Keratinocyte (primary cell): ENCODE data around the gene LY6G5B. TPM values are rescaled to one million over a fixed set of nuclear protein-coding genes. Genes with fewer than 3 reads are reported as not detected.

Experiments
- DNase-seq: peaks from one replicate; pipeline ENCODE4 v3.0.0-alpha.2; 2011; ENCODE audit warnings: low read depth, missing footprints, low spot score
- FAIRE-seq: peaks from 2 replicates; lab custom pipeline; 2011; peaks lifted over from hg19 to GRCh38; lab: Jason Lieb, UNC
- H2AFZ ChIP-seq: 2 replicates; pipeline ENCODE4 v1.6.0; 2012; ENCODE audit warnings: low read length, control low read depth, inconsistent platforms; ENCODE audit not compliant: control insufficient read depth
- H3K27ac ChIP-seq: 2 replicates; pipeline ENCODE4 v1.5.1; 2011; ENCODE audit warnings: low read length; ENCODE audit not compliant: control insufficient read depth, insufficient read depth
- H3K27me3 ChIP-seq: 3 replicates; pipeline ENCODE4 v1.6.0; 2011; ENCODE audit warnings: low read length; ENCODE audit not compliant: control insufficient read depth, insufficient read depth; ENCODE audit errors: extremely low read depth
- H3K36me3 ChIP-seq, 2 experiments: 2 replicates in 1 of 2; 3 replicates in 1 of 2; pipeline ENCODE4 v1.5.1; 2011; ENCODE audit warnings: low read length in 2 of 2, mild to moderate bottlenecking in 1 of 2; ENCODE audit not compliant: control insufficient read depth in 2 of 2, insufficient read depth in 2 of 2; ENCODE audit errors: extremely low read depth in 1 of 2
- H3K4me1 ChIP-seq: 3 replicates; pipeline ENCODE4 v1.5.1; 2011; ENCODE audit warnings: low read length; ENCODE audit not compliant: control insufficient read depth, insufficient read depth; ENCODE audit errors: extremely low read depth
- H3K4me2 ChIP-seq: 3 replicates; pipeline ENCODE4 v1.6.0; 2011; ENCODE audit warnings: low read depth, low read length; ENCODE audit not compliant: control insufficient read depth, insufficient read depth; ENCODE audit errors: extremely low read depth
- H3K4me3 ChIP-seq, 3 experiments: fragments of 200-600 bp in 1 of 3; sonication (generic) in 1 of 3; 2 replicates in 2 of 3; 3 replicates in 1 of 3; pipeline ENCODE4 v1.5.1; 2011 to 2016; ENCODE audit warnings: low read length in 3 of 3, mild to moderate bottlenecking in 3 of 3, control low read depth in 2 of 3, inconsistent platforms in 1 of 3, low read depth in 1 of 3, mixed read lengths in 1 of 3, mixed run types in 1 of 3, moderate library complexity in 1 of 3; ENCODE audit not compliant: control insufficient read depth in 2 of 3, insufficient read depth in 2 of 3; ENCODE audit errors: extremely low read depth in 1 of 3
- H3K79me2 ChIP-seq: 2 replicates; pipeline ENCODE4 v1.6.0; 2012; ENCODE audit warnings: low read length; ENCODE audit not compliant: control insufficient read depth, insufficient read depth
- H3K9ac ChIP-seq: 3 replicates; pipeline ENCODE4 v1.6.0; 2011; ENCODE audit warnings: low read length; ENCODE audit not compliant: control insufficient read depth, insufficient read depth; ENCODE audit errors: extremely low read depth
- H3K9me1 ChIP-seq: 3 replicates; pipeline ENCODE4 v1.6.0; 2011; ENCODE audit warnings: low read length; ENCODE audit not compliant: control insufficient read depth, insufficient read depth; ENCODE audit errors: extremely low read depth
- H3K9me3 ChIP-seq: 2 replicates; pipeline ENCODE4 v1.5.1; 2012; ENCODE audit warnings: low read depth, low read length; ENCODE audit not compliant: control insufficient read depth
- H4K20me1 ChIP-seq: 3 replicates; pipeline ENCODE4 v1.6.0; 2011; ENCODE audit warnings: low read length; ENCODE audit not compliant: control insufficient read depth, insufficient read depth; ENCODE audit errors: extremely low read depth
- EZH2 ChIP-seq: IDR thresholded peaks from one replicate; pipeline ENCODE4 v1.6.1; 2012; ENCODE audit warnings: inconsistent platforms, mild to moderate bottlenecking, low read length, moderate library complexity
- dilution Hi-C: fragments of 300-500 bp; cut with MboI; formaldehyde crosslinking; loops from one replicate; pipeline ENCODE4 v1.7.0; 2020; ENCODE audit warnings: low sequenced_read_pairs; ENCODE audit not compliant: extremely low pct_ligation_motif_present
- polyA plus RNA-seq, 5 experiments: library from polyadenylated mRNA; depleted of rRNA in 3 of 5; stranded (reverse) in 3 of 5; stranded (forward) in 1 of 5; unstranded in 1 of 5; fragments of >200 nt; gene quantifications; 1 replicate in 1 of 5; 2 replicates in 3 of 5; 3 replicates in 1 of 5; pipeline versions ENCODE4 v1.2.1 to v1.2.3, GENCODE V29; 2011 to 2012; ENCODE audit warnings: missing spikeins in 2 of 5, low read depth in 1 of 5, low replicate concordance in 1 of 5
- TF ChIP-seq, protein P1 (sequence below), 3 experiments: IDR thresholded peaks in 1 of 3; conservative IDR thresholded peaks in 1 of 3; optimal IDR thresholded peaks in 1 of 3; 2 replicates in 2 of 3; 3 replicates in 1 of 3; pipeline versions ENCODE3 to v1.5.1; 2011; ENCODE audit warnings: low read length in 3 of 3, mild to moderate bottlenecking in 3 of 3, moderate library complexity in 2 of 3, control low read depth in 1 of 3, inconsistent platforms in 1 of 3; ENCODE audit not compliant: insufficient read depth in 2 of 3; ENCODE audit errors: extremely low read depth in 1 of 3

Gene LY6G5B
- polyA plus RNA-seq, 1 donor (not counting 4 experiments of a cell fraction or from before 2014, with no cell fraction given): 5.2 TPM

- peaks cover 0 to under 1% of the 10 kb centered on the region in 2 experiments for H3K36me3 ChIP-seq
- H3K27ac ChIP-seq: peak overlapping the region; percentile 87
- H3K4me3 ChIP-seq: peak overlapping the region; percentile 73 to 87 (median 86)
- dilution Hi-C loops: no loop called here
- H3K4me1 ChIP-seq: peaks cover 9% of the 10 kb centered on the region
- H3K4me2 ChIP-seq: peak overlapping the region; percentile 98
- peak overlapping the region; percentile 89 for H3K9ac ChIP-seq
- no peaks in the 10 kb centered on the region for H4K20me1 ChIP-seq
- H3K9me1 ChIP-seq: no peaks in the 10 kb centered on the region
- peak overlapping the region; percentile 86 for H2AFZ ChIP-seq
- no peaks in the 10 kb centered on the region for H3K9me3 ChIP-seq
- FAIRE-seq: no peak
- peaks cover 19% of the 10 kb centered on the region for H3K79me2 ChIP-seq
- DNase-seq: no peak
- TF ChIP-seq, protein P1, sequence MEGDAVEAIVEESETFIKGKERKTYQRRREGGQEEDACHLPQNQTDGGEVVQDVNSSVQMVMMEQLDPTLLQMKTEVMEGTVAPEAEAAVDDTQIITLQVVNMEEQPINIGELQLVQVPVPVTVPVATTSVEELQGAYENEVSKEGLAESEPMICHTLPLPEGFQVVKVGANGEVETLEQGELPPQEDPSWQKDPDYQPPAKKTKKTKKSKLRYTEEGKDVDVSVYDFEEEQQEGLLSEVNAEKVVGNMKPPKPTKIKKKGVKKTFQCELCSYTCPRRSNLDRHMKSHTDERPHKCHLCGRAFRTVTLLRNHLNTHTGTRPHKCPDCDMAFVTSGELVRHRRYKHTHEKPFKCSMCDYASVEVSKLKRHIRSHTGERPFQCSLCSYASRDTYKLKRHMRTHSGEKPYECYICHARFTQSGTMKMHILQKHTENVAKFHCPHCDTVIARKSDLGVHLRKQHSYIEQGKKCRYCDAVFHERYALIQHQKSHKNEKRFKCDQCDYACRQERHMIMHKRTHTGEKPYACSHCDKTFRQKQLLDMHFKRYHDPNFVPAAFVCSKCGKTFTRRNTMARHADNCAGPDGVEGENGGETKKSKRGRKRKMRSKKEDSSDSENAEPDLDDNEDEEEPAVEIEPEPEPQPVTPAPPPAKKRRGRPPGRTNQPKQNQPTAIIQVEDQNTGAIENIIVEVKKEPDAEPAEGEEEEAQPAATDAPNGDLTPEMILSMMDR (optimal IDR thresholded peaks at IDR 0.05 in 1 of 3, IDR thresholded peaks at IDR 0.05 in 1 of 3, conservative IDR thresholded peaks at IDR 0.05 in 1 of 3; ENCODE audit: extremely low read depth in 1 of 3, insufficient read depth in 2 of 3, low read length in 3 of 3): no peak
- TF ChIP-seq EZH2: no peak
- no peaks in the 10 kb centered on the region for H3K27me3 ChIP-seq
These were observed 32.1 kb downstream of the LY6G5B start for GRCh38 chr6:31701666-31702404.

GRCh38 chr6:31702405-31702818, 32.6 kb downstream of the LY6G5B start:
- no peak for DNase-seq
- H4K20me1 ChIP-seq: no peaks in the 10 kb centered on the region
- peak overlapping the region; percentile 86 for H2AFZ ChIP-seq
- peak overlapping the region; percentile 73 to 87 (median 86) for H3K4me3 ChIP-seq
- no peaks in the 10 kb centered on the region for H3K9me3 ChIP-seq
- no peaks in the 10 kb centered on the region for H3K36me3 ChIP-seq
- H3K4me1 ChIP-seq: peaks cover 9% of the 10 kb centered on the region
- peak overlapping the region; percentile 87 for H3K27ac ChIP-seq
- no peak for TF ChIP-seq EZH2
- TF ChIP-seq, protein P1 (optimal IDR thresholded peaks at IDR 0.05 in 1 of 3, IDR thresholded peaks at IDR 0.05 in 1 of 3, conservative IDR thresholded peaks at IDR 0.05 in 1 of 3; ENCODE audit: extremely low read depth in 1 of 3, insufficient read depth in 2 of 3, low read length in 3 of 3): no peak
- peak overlapping the region; percentile 98 for H3K4me2 ChIP-seq
- dilution Hi-C loops: no loop called here
- no peak for FAIRE-seq
- no peaks in the 10 kb centered on the region for H3K27me3 ChIP-seq
- H3K79me2 ChIP-seq: peaks cover 19% of the 10 kb centered on the region
- peak overlapping the region; percentile 89 for H3K9ac ChIP-seq
- H3K9me1 ChIP-seq: no peaks in the 10 kb centered on the region
